Motor neuron (in vitro differentiated cells): ENCODE measurements around the gene ECE1. TPM values are rescaled to one million over a fixed set of nuclear protein-coding genes. Genes with fewer than 3 reads are reported as not detected.
A peak's percentile ranks its signal among the peaks of the same experiment; 100 is the strongest.

Experiments
- ATAC-seq, 8 experiments: fragments of 200-7000 bp; cut with Tn5 transposase; replicated peaks in 6 of 8; 2 replicates each; pipeline ENCODE4 v1.8.0; 2021; ENCODE audit warnings: mild to moderate bottlenecking in 8 of 8, moderate library complexity in 8 of 8
- H3K27ac ChIP-seq, 2 donors: fragments of 250-450 bp; sonication (Bioruptor Pico); 2 replicates each; pipeline ENCODE4 v1.9.0; 2021; ENCODE audit warnings: antibody characterized with exemption in 2 of 2, mild to moderate bottlenecking in 2 of 2, moderate library complexity in 1 of 2
- H3K4me1 ChIP-seq, 2 donors: fragments of 250-450 bp; sonication (Bioruptor Pico); replicated peaks in 1 of 2; 2 replicates each; pipeline ENCODE4 v1.6.1; 2021; ENCODE audit warnings: antibody characterized with exemption in 2 of 2, mild to moderate bottlenecking in 2 of 2, moderate library complexity in 1 of 2
- H3K4me3 ChIP-seq, 5 donors: fragments of 250-450 bp; sonication (Bioruptor Pico); 2 replicates each; pipeline ENCODE4 v1.9.0; 2021; ENCODE audit warnings: antibody characterized with exemption in 5 of 5, mild to moderate bottlenecking in 5 of 5, moderate library complexity in 4 of 5
- WGBS, 10 experiments: fragments of 450-650 bp; shearing (Covaris generic); methylation state at CpG; one replicate each; pipeline ENCODE4 v1.0.0; 2022; 5-methylcytosine and 5-hydroxymethylcytosine counted together
- in situ Hi-C, 9 experiments: fragments of 400-800 bp; cut with MboI; loops; one replicate each; pipeline ENCODE4 v1.15.0; 2021; ENCODE audit warnings: low sequenced_read_pairs in 9 of 9, low pct_unique_long_range_greater_than_20kb in 2 of 9; ENCODE audit not compliant: unreplicated experiment in 9 of 9
- total RNA-seq, 8 experiments: library from RNA; unstranded; fragments of 300-600 nt; gene quantifications; 2 replicates each; pipeline versions ENCODE4 v1.2.3 to v1.2.4, GENCODE V29; 2022

ECE1 gene
- total RNA-seq, 8 experiments from 2014 or later = 5.3 to 49.7 (median 24.3) TPM

- no peak overlapping the region for H3K27ac ChIP-seq
- WGBS, 10 experiments = 100% methylated on average over 1 of the region's 8 CpGs; no CpG with 5 or more reads in 9 of the 10 experiments
- in situ Hi-C loops = no loop called here
- H3K4me1 ChIP-seq = peaks cover 26 to 52% of the 10 kb centered on the region in 2 donors
- peak in 7 of 8 experiments; percentile 29 to 81 (median 68) for ATAC-seq
- no peak overlapping the region for H3K4me3 ChIP-seq
These were observed 42.5 kb upstream of the ECE1 start for GRCh38 chr1:21332554-21333311.

- 20 to 80% (median 67%) methylated on average over 1 to 9 of the region's 9 CpGs; no CpG with 5 or more reads in 2 of the 10 experiments for WGBS, 10 experiments
- no peak overlapping the region for H3K4me3 ChIP-seq
- peak in 2 of 8 experiments; percentile 8 for ATAC-seq
These were observed 41.7 kb upstream of the ECE1 start for GRCh38 chr1:21331752-21332478.

GRCh38 chr1:21330544-21330943 lies 40.3 kb upstream of the ECE1 start:
- no peak overlapping the region for H3K4me3 ChIP-seq
- H3K27ac ChIP-seq = no peak overlapping the region
- no peak for ATAC-seq
- 100% methylated on average over 1 to 2 of the region's 2 CpGs; no CpG with 5 or more reads in 2 of the 10 experiments for WGBS, 10 experiments
- in situ Hi-C loops = no loop called here
- H3K4me1 ChIP-seq = peaks cover 46 to 63% of the 10 kb centered on the region in 2 donors

More at GRCh38 chr1:21331752-21332478, 41.7 kb upstream of the ECE1 start:
- in situ Hi-C loops = no loop called here
- H3K27ac ChIP-seq = peak overlapping the region in 1 of 2 donors; percentile 2
- peaks cover 33 to 52% of the 10 kb centered on the region in 2 donors for H3K4me1 ChIP-seq

DNA sequence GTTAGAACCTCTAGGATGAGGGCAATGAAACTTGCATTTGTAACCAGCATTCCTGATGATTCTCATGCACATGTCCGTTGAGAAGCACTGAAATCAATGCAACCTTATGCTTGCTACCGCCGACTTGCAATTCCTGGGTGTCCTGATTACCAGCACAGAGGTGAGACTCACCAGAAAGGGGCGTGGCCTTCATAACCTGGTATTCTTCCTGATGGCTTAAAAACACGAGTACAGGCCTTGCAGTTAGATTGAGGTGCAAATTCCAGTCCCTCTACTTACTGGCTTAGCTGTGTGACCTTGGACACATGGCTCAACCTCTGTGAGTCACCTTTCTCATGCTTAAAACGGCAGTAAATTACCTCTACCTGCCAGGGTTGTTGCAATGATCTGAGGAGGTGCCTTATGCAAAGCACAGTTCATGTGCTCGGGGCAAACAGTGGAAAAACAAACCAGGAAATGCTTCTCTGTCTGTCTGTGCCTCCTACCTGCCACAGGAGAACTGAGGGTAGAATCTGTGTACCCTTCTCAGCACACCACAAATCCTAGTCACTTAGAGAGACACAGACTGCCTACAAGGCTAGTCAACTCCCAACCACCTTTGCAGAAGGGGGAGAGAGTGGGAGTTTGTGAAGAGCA lies 39.1 kb upstream of the ECE1 start:
- Histone ChIP-seq H3K4me3 (no peak overlapping the region), H3K4me1 (peaks cover 58 to 65% of the 10 kb centered on the region in 2 donors), H3K27ac (no peak overlapping the region)
- ATAC-seq = peak in 3 of 8 experiments; percentile 6 to 26 (median 7)
- WGBS, 10 experiments = 20 to 92% (median 39%) methylated on average over 1 to 7 of the region's 7 CpGs; no CpG with 5 or more reads in 2 of the 10 experiments
- in situ Hi-C loops = no loop called here

- ATAC-seq = no peak
- 65 to 100% (median 91%) methylated on average over 1 to 14 of the region's 15 CpGs; no CpG with 5 or more reads in 3 of the 10 experiments for WGBS, 10 experiments
- in situ Hi-C loops = no loop called here
- H3K27ac ChIP-seq = no peak overlapping the region
- no peak overlapping the region for H3K4me3 ChIP-seq
- H3K4me1 ChIP-seq = peaks cover 69 to 72% of the 10 kb centered on the region in 2 donors
These were observed 37.5 kb upstream of the ECE1 start for GRCh38 chr1:21327566-21328323.

- Histone ChIP-seq H3K27ac (peak overlapping the region in 1 of 2 donors; percentile 22), H3K4me1 (peaks cover 71% of the 10 kb centered on the region in 2 donors), H3K4me3 (no peak overlapping the region)
- 16 to 93% (median 50%) methylated on average over 2 to 8 of the region's 10 CpGs; no CpG with 5 or more reads in 4 of the 10 experiments for WGBS, 10 experiments
- no peak for ATAC-seq
- in situ Hi-C loops = no loop called here
These were observed 36.6 kb upstream of the ECE1 start for GRCh38 chr1:21326861-21327344.

DNA sequence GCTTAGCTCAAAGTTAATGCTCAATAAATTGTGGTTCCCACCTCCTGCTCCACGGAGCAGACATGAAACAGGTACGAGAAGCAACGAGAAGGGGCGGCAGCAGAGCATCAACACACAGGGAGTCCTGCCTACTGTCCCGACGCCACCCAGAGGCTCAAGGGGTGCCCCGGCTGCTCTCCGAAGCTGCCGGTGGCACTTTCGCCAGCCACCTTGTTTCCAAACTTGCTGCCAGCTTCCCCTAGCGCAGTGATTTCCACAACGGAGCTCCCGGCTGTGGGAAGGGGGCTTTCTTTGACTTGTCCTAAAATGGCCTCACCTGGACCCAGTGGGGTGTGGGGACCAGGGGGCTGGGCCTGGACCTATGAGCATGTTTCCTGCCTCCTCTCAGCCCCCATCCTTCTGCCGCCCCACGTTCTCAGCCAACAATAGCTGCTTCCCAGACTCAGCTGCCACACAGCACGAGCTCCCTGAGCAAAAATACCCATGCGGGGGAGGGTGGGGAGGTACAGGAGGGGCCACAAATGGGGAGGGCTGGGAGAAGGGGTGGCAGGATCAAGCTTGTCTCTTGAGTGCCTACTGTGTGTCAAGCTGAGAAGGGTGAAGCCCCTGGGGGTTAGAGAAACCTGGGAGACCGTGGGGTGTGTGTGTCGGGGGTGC lies 35.6 kb upstream of the ECE1 start:
- Histone ChIP-seq H3K27ac (peak overlapping the region in 1 of 2 donors; percentile 57), H3K4me1 (peaks cover 67 to 72% of the 10 kb centered on the region in 2 donors), H3K4me3 (no peak overlapping the region)
- no peak for ATAC-seq
- in situ Hi-C loops = no loop called here
- WGBS, 10 experiments = 50 to 88% (median 85%) methylated on average over 1 to 15 of the region's 19 CpGs; no CpG with 5 or more reads in 5 of the 10 experiments

GRCh38 chr1:21325231-21325718 lies 35.0 kb upstream of the ECE1 start:
- 10 to 100% (median 81%) methylated on average over 1 to 7 of the region's 7 CpGs; no CpG with 5 or more reads in 2 of the 10 experiments for WGBS, 10 experiments
- H3K4me3 ChIP-seq = no peak overlapping the region
- H3K27ac ChIP-seq = peak overlapping the region; percentile 57 to 61
- peaks cover 68 to 74% of the 10 kb centered on the region in 2 donors for H3K4me1 ChIP-seq
- in situ Hi-C loops = no loop called here
- no peak for ATAC-seq

- Histone ChIP-seq H3K27ac (peak overlapping the region; percentile 57 to 61), H3K4me3 (no peak overlapping the region), H3K4me1 (peaks cover 71 to 78% of the 10 kb centered on the region in 2 donors)
- peak; percentile 65 to 87 (median 82) for ATAC-seq
- WGBS, 10 experiments = 2 to 47% (median 26%) methylated on average over 1 to 12 of the region's 14 CpGs; no CpG with 5 or more reads in 3 of the 10 experiments
- in situ Hi-C loops = no loop called here
These were observed 34.3 kb upstream of the ECE1 start for GRCh38 chr1:21324368-21325141.

GRCh38 chr1:21323091-21323490 lies 32.8 kb upstream of the ECE1 start:
- in situ Hi-C loops = no loop called here
- H3K4me3 ChIP-seq = no peak overlapping the region
- WGBS, 10 experiments = 0 to 33% (median 22%) methylated on average over 2 to 7 of the region's 7 CpGs; no CpG with 5 or more reads in 2 of the 10 experiments
- peaks cover 74 to 84% of the 10 kb centered on the region in 2 donors for H3K4me1 ChIP-seq
- peak in 2 of 8 experiments; percentile 3 to 30 for ATAC-seq
- H3K27ac ChIP-seq = no peak overlapping the region

- peak in 3 of 8 experiments; percentile 9 to 29 (median 13) for ATAC-seq
These were observed 32.4 kb upstream of the ECE1 start for GRCh38 chr1:21322681-21323016.

More at GRCh38 chr1:21322681-21323016, 32.4 kb upstream of the ECE1 start:
- in situ Hi-C loops = no loop called here
- Histone ChIP-seq H3K27ac (peak overlapping the region in 1 of 2 donors; percentile 8), H3K4me1 (peaks cover 74 to 88% of the 10 kb centered on the region in 2 donors), H3K4me3 (no peak overlapping the region)
- WGBS, 10 experiments = 7 to 80% (median 37%) methylated on average over 1 to 6 of the region's 6 CpGs; no CpG with 5 or more reads in 2 of the 10 experiments
